ENCODE measurements around the gene ZDHHC1. TPM values are rescaled to one million over a fixed set of nuclear protein-coding genes. Genes with fewer than 3 reads are reported as not detected.
"Not testable (repeated sequence)": the region's sequence is repeated elsewhere in the genome, so short reads cannot be mapped to it uniquely, and the experiment has no call there.

Gene ZDHHC1
- total RNA-seq, 1 donor: 9.0 TPM

DNA sequence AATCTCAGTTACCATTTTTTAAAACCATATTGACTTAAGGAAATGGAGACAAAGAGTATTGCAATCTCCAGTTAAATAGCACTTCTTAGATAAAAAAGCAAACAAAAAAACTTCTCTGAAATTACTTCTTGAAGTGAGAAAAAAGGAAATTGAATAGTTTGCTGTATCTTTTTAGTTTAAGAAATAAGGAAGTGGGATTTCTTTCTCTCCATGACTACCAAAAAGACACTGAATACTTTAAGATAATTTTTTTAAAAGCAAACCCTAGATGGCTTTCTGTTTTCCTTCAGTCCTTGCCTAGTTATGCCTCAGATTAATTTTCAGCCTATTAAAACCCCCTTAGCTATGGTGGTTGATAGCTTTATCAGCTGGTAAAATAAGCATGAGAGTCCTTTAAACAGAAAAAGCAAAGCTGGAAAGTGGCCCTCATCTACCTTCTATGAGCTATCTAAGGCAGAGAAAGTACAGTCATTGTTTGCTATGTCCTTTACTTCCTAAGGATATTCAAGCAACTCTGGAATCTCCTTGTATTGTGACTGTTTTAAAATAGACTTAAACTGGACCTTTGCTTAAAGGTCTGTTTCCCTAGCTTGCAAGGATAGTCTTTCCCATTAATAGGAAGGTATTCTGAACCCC, 51.6 kb downstream of the ZDHHC1 start:
- Histone ChIP-seq H3K4me1 (ENCODE audit: insufficient read depth, low read length) (no peaks in the 10 kb centered on the region), H3K27ac (ENCODE audit: low read depth, low read length) (no peak overlapping the region), H3K4me3 (ENCODE audit: insufficient read depth, low read length) (no peak overlapping the region), H4K20me1 (ENCODE audit: insufficient read depth, low read length) (no peaks in the 10 kb centered on the region), H3K4me2 (ENCODE audit: insufficient read depth, low read length) (no peak overlapping the region), H3K27me3 (ENCODE audit: insufficient read depth, low read length) (peaks cover 48% of the 10 kb centered on the region), H3K36me3 (ENCODE audit: insufficient read depth, low read length) (no peaks in the 10 kb centered on the region), H3K9me3 (ENCODE audit: low read depth, low read length) (no peaks in the 10 kb centered on the region), H2AFZ (ENCODE audit: low read length) (no peak overlapping the region), H3K79me2 (ENCODE audit: insufficient read depth, low read length) (no peaks in the 10 kb centered on the region)
- TF ChIP-seq, protein P1, sequence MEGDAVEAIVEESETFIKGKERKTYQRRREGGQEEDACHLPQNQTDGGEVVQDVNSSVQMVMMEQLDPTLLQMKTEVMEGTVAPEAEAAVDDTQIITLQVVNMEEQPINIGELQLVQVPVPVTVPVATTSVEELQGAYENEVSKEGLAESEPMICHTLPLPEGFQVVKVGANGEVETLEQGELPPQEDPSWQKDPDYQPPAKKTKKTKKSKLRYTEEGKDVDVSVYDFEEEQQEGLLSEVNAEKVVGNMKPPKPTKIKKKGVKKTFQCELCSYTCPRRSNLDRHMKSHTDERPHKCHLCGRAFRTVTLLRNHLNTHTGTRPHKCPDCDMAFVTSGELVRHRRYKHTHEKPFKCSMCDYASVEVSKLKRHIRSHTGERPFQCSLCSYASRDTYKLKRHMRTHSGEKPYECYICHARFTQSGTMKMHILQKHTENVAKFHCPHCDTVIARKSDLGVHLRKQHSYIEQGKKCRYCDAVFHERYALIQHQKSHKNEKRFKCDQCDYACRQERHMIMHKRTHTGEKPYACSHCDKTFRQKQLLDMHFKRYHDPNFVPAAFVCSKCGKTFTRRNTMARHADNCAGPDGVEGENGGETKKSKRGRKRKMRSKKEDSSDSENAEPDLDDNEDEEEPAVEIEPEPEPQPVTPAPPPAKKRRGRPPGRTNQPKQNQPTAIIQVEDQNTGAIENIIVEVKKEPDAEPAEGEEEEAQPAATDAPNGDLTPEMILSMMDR (IDR thresholded peaks at IDR 0.05; ENCODE audit: extremely low read depth, low read depth, low read length): no peak
- no peak for DNase-seq (ENCODE audit: insufficient read length, low spot score, missing footprints)

DNA sequence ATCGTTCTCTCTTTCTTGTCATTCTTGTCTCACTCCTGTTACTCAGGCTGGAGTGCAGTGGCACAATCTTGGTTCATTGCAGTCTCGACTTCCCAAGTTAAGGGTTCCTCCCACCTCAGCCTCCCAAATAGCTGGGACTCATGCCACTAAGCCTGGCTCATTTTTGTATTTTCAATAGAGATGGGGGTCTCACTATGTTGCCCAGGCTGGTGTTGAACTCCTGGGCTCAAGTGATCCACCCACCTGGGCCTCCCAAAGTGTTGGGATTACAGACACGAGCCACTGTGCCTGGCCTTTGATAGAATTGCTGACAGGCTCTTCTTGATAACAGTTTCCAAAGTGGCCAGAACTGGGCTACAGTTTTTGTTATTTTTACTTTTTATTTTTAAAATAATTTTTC, 55.2 kb downstream of the ZDHHC1 start:
- TF ChIP-seq, protein P1 (IDR thresholded peaks at IDR 0.05; ENCODE audit: extremely low read depth, low read depth, low read length): no peak

DNA sequence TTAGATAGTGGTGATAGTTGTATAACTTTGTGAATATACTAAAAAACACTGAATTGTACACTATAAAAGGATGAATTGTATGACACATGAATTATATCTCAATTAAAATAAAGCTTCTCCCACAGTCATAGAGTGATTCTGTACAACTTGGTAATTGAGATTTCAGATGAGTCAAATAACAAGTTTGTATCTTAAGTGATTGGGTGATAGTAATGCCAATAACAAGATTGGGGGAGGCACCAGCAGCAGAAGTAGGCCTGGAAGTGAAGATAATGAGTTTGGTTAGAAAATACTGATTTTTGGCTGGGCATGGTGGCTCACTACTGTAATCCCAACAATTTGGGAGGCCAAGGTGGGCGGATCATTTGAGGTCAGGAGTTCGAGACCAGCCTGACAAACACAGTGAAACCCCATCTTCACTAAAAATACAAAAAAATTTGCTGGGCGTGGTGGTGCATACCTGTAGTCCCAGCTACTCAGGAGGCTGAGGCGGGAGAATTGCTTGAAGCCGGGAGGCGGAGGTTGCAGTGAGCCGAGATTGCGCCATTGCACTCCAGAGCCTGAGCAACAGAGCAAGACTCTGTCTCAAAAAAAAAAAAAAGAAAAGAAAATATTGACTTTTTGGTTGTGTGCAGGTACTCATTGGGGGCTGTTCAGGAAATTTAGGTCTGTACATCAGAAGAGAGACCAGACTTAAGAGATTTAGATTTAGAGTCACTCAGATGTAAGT, 56.6 kb downstream of the ZDHHC1 start:
- H3K27ac ChIP-seq (ENCODE audit: low read depth, low read length); H3K9me3 ChIP-seq (ENCODE audit: low read depth, low read length); DNase-seq (ENCODE audit: insufficient read length, low spot score, missing footprints); H3K4me3 ChIP-seq (ENCODE audit: insufficient read depth, low read length); H3K4me2 ChIP-seq (ENCODE audit: insufficient read depth, low read length); H3K4me1 ChIP-seq (ENCODE audit: insufficient read depth, low read length); H2AFZ ChIP-seq (ENCODE audit: low read length); H4K20me1 ChIP-seq (ENCODE audit: insufficient read depth, low read length); H3K36me3 ChIP-seq (ENCODE audit: insufficient read depth, low read length); H3K79me2 ChIP-seq (ENCODE audit: insufficient read depth, low read length): not testable (repeated sequence)
- peaks cover 43% of the 10 kb centered on the region for H3K27me3 ChIP-seq (ENCODE audit: insufficient read depth, low read length)

More for the DNA sequence above, 55.2 kb downstream of the ZDHHC1 start:
- DNase-seq (ENCODE audit: insufficient read length, low spot score, missing footprints): no peak
- Histone ChIP-seq H3K4me3 (ENCODE audit: insufficient read depth, low read length) (no peak overlapping the region), H3K4me2 (ENCODE audit: insufficient read depth, low read length) (no peak overlapping the region), H4K20me1 (ENCODE audit: insufficient read depth, low read length) (no peaks in the 10 kb centered on the region), H3K36me3 (ENCODE audit: insufficient read depth, low read length) (no peaks in the 10 kb centered on the region), H3K9me3 (ENCODE audit: low read depth, low read length) (no peaks in the 10 kb centered on the region), H3K79me2 (ENCODE audit: insufficient read depth, low read length) (no peaks in the 10 kb centered on the region), H3K27me3 (ENCODE audit: insufficient read depth, low read length) (peaks cover 38% of the 10 kb centered on the region), H2AFZ (ENCODE audit: low read length) (no peak overlapping the region), H3K4me1 (ENCODE audit: insufficient read depth, low read length) (no peaks in the 10 kb centered on the region), H3K27ac (ENCODE audit: low read depth, low read length) (no peak overlapping the region)

DNA sequence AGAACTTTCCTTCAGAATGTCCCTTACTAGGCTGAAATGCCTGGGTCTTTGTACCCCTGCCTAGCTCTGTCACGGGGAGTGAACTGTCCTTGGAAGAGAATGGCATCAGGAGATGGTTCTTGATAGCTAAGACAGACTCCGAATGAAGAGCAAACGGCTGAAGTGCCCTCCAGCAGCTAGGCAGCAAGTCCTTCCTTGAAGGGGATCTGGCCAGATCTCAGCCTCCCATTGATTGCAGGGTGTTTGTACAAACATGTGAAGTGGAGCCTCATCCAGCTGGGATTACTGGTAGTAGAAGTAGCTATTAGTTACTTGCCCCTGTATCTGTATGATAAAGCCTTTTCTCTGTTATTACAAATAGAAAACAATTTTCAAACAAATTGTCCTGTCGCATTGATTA, 58.7 kb downstream of the ZDHHC1 start:
- no peaks in the 10 kb centered on the region for H3K79me2 ChIP-seq (ENCODE audit: insufficient read depth, low read length)
- H3K27me3 ChIP-seq (ENCODE audit: insufficient read depth, low read length): peaks cover 25% of the 10 kb centered on the region
- no peak overlapping the region for H3K4me2 ChIP-seq (ENCODE audit: insufficient read depth, low read length)
- H2AFZ ChIP-seq (ENCODE audit: low read length): no peak overlapping the region
- no peaks in the 10 kb centered on the region for H3K9me3 ChIP-seq (ENCODE audit: low read depth, low read length)
- DNase-seq (ENCODE audit: insufficient read length, low spot score, missing footprints): no peak
- no peaks in the 10 kb centered on the region for H3K36me3 ChIP-seq (ENCODE audit: insufficient read depth, low read length)
- no peak overlapping the region for H3K27ac ChIP-seq (ENCODE audit: low read depth, low read length)
- no peaks in the 10 kb centered on the region for H4K20me1 ChIP-seq (ENCODE audit: insufficient read depth, low read length)
- H3K4me1 ChIP-seq (ENCODE audit: insufficient read depth, low read length): no peaks in the 10 kb centered on the region
- H3K4me3 ChIP-seq (ENCODE audit: insufficient read depth, low read length): no peak overlapping the region
- TF ChIP-seq, protein P1 (IDR thresholded peaks at IDR 0.05; ENCODE audit: extremely low read depth, low read depth, low read length): no peak

Data from osteoblast (primary cell).